ENCODE results near the gene ECHDC1. TPM values are rescaled to one million over a fixed set of nuclear protein-coding genes. Genes with fewer than 3 reads are reported as not detected.

Gene ECHDC1, protein sequence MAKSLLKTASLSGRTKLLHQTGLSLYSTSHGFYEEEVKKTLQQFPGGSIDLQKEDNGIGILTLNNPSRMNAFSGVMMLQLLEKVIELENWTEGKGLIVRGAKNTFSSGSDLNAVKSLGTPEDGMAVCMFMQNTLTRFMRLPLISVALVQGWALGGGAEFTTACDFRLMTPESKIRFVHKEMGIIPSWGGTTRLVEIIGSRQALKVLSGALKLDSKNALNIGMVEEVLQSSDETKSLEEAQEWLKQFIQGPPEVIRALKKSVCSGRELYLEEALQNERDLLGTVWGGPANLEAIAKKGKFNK
- polyA plus RNA-seq (95.7 and 116 TPM in 2 replicates), polyA minus RNA-seq (96.4 and 104 TPM in 2 replicates)

- peaks cover 51% of the 10 kb centered on the region for H3K79me2 ChIP-seq (replicated peaks; ENCODE audit: insufficient read depth, low read length)
- no peaks in the 10 kb centered on the region for H3K27me3 ChIP-seq (ENCODE audit: insufficient read depth, low read depth, low read length)
- H3K27ac ChIP-seq (ENCODE audit: low read length) = peak within 1 kb of the TSS; percentile 81
- H3K36me3 ChIP-seq (ENCODE audit: insufficient read depth, low read length) = no peaks in the 10 kb centered on the region
- TF ChIP-seq REST (IDR thresholded peaks at IDR 0.05; ENCODE audit: borderline replicate concordance) = peak; percentile 86
- TF ChIP-seq TAF1 (IDR thresholded peaks at IDR 0.05; ENCODE audit: low read depth) = peak; percentile 69
- TF ChIP-seq, protein P1, sequence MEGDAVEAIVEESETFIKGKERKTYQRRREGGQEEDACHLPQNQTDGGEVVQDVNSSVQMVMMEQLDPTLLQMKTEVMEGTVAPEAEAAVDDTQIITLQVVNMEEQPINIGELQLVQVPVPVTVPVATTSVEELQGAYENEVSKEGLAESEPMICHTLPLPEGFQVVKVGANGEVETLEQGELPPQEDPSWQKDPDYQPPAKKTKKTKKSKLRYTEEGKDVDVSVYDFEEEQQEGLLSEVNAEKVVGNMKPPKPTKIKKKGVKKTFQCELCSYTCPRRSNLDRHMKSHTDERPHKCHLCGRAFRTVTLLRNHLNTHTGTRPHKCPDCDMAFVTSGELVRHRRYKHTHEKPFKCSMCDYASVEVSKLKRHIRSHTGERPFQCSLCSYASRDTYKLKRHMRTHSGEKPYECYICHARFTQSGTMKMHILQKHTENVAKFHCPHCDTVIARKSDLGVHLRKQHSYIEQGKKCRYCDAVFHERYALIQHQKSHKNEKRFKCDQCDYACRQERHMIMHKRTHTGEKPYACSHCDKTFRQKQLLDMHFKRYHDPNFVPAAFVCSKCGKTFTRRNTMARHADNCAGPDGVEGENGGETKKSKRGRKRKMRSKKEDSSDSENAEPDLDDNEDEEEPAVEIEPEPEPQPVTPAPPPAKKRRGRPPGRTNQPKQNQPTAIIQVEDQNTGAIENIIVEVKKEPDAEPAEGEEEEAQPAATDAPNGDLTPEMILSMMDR (IDR thresholded peaks at IDR 0.05; ENCODE audit: poor library complexity, severe bottlenecking) = peak; percentile 19
- no peak for TF ChIP-seq SMC3 (conservative IDR thresholded peaks at IDR 0.05; ENCODE audit: poor library complexity)
- TF ChIP-seq MXI1 (conservative IDR thresholded peaks at IDR 0.05; ENCODE audit: poor library complexity, severe bottlenecking) = peak; percentile 90
- peak; percentile 54 for TF ChIP-seq POLR2AphosphoS5 (IDR thresholded peaks at IDR 0.05)
- H3K9me3 ChIP-seq (ENCODE audit: low read length) = no peaks in the 10 kb centered on the region
- peak within 1 kb of the TSS; percentile 72 for H3K9ac ChIP-seq (ENCODE audit: low read length)
- H3K9me2 ChIP-seq (ENCODE audit: insufficient read depth, low read length) = no peaks in the 10 kb centered on the region
- peak within 1 kb of the TSS; percentile 81 for H3K4me3 ChIP-seq (ENCODE audit: low read length)
- peak within 1 kb of the TSS; percentile 99 for H3K4me2 ChIP-seq (ENCODE audit: low read length)
- peaks cover 3% of the 10 kb centered on the region for H3F3A ChIP-seq (ENCODE audit: insufficient read depth, low read length, poor library complexity, severe bottlenecking)
- H2AFZ ChIP-seq (ENCODE audit: low read depth, low read length) = peak within 1 kb of the TSS; percentile 70
- H4K20me1 ChIP-seq (ENCODE audit: insufficient read depth) = no peaks in the 10 kb centered on the region
Observed at GRCh38 chr6:127342946-127343808, at the start of gene ECHDC1. TSS of gene ECHDC1 (minus strand) at chr6:127343609. CDS start at chr6:127331028, 12,581 bp downstream.

DNA sequence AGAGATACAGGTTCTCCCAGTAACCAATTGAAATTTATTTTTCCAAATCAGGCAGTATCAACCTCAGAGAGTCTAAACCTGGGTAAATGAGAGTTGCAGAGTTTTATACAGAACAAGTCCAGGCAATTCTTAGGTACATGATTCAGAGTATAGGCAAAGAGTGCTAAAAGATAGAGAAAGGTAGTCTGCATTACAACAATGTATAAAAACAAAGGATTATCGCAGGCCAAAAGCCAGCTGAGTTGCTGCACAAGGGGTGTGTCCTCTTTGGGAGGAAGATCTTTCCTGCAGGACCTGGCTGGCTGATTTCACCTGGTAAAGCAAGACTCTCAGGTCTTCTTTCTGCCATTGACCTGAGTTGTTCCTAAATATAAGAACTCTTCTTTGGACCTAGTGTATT, 48.9 kb upstream of the ECHDC1 start:
- Histone ChIP-seq H3F3A (ENCODE audit: insufficient read depth, low read length, poor library complexity, severe bottlenecking) (no peaks in the 10 kb centered on the region), H4K20me1 (ENCODE audit: insufficient read depth) (no peaks in the 10 kb centered on the region), H3K4me2 (ENCODE audit: low read length) (no peak overlapping the region), H3K9ac (ENCODE audit: low read length) (no peak overlapping the region), H3K36me3 (ENCODE audit: insufficient read depth, low read length) (no peaks in the 10 kb centered on the region), H3K27ac (ENCODE audit: low read length) (no peak overlapping the region), H3K4me3 (ENCODE audit: low read length) (no peak overlapping the region), H3K27me3 (ENCODE audit: insufficient read depth, low read depth, low read length) (no peaks in the 10 kb centered on the region), H3K9me3 (ENCODE audit: low read length) (no peaks in the 10 kb centered on the region), H3K79me2 (replicated peaks; ENCODE audit: insufficient read depth, low read length) (no peaks in the 10 kb centered on the region), H2AFZ (ENCODE audit: low read depth, low read length) (no peak overlapping the region), H3K9me2 (ENCODE audit: insufficient read depth, low read length) (no peaks in the 10 kb centered on the region)
- no peak for TF ChIP-seq REST (IDR thresholded peaks at IDR 0.05; ENCODE audit: borderline replicate concordance)
- TF ChIP-seq, protein P1 (IDR thresholded peaks at IDR 0.05; ENCODE audit: poor library complexity, severe bottlenecking) = no peak
- no peak for TF ChIP-seq EP300 (conservative IDR thresholded peaks at IDR 0.05; ENCODE audit: poor library complexity, severe bottlenecking)
- TF ChIP-seq POLR2AphosphoS5 (IDR thresholded peaks at IDR 0.05) = no peak
- no peak for TF ChIP-seq TAF1 (IDR thresholded peaks at IDR 0.05; ENCODE audit: low read depth)
- no peak for TF ChIP-seq EZH2 (IDR thresholded peaks at IDR 0.05; ENCODE audit: borderline replicate concordance, insufficient read depth, low read length, poor library complexity, severe bottlenecking)
- no peak for TF ChIP-seq SMC3 (conservative IDR thresholded peaks at IDR 0.05; ENCODE audit: poor library complexity)
- TF ChIP-seq RAD21 (conservative IDR thresholded peaks at IDR 0.05) = no peak
- TF ChIP-seq MXI1 (conservative IDR thresholded peaks at IDR 0.05; ENCODE audit: poor library complexity, severe bottlenecking) = no peak

All from neural cell (in vitro differentiated cells).